Glutamatergic neuron (in vitro differentiated cells): Measurements from ENCODE around the gene GALNT12. TPM values are rescaled to one million over a fixed set of nuclear protein-coding genes. Genes with fewer than 3 reads are reported as not detected.

Experiments used
- DNase-seq: peaks from one replicate; pipeline ENCODE4 v3.0.0; 2022
- H3K27ac Mint-ChIP-seq: one replicate; pipeline ENCODE4 v1.8.0; 2020; ENCODE audit warnings: mild to moderate bottlenecking, mixed read lengths, inconsistent platforms; ENCODE audit not compliant: unreplicated experiment
- H3K27me3 Mint-ChIP-seq: one replicate; pipeline ENCODE4 v1.8.0; 2020; ENCODE audit warnings: mild to moderate bottlenecking, moderate library complexity, mixed read lengths, inconsistent platforms; ENCODE audit not compliant: unreplicated experiment
- H3K36me3 Mint-ChIP-seq: one replicate; pipeline ENCODE4 v1.8.0; 2020; ENCODE audit warnings: mild to moderate bottlenecking, mixed read lengths, inconsistent platforms; ENCODE audit not compliant: unreplicated experiment
- H3K4me1 Mint-ChIP-seq: one replicate; pipeline ENCODE4 v1.8.0; 2020; ENCODE audit warnings: mild to moderate bottlenecking, low read depth, mixed read lengths, inconsistent platforms; ENCODE audit not compliant: unreplicated experiment
- H3K4me3 Mint-ChIP-seq: one replicate; pipeline ENCODE4 v1.8.0; 2020; ENCODE audit warnings: mild to moderate bottlenecking, mixed read lengths, inconsistent platforms; ENCODE audit not compliant: unreplicated experiment
- H3K9me3 Mint-ChIP-seq: one replicate; pipeline ENCODE4 v1.8.0; 2020; ENCODE audit warnings: mild to moderate bottlenecking, moderate library complexity, mixed read lengths, inconsistent platforms; ENCODE audit not compliant: unreplicated experiment
- CTCF ChIP-seq: fragments of 200-600 bp; sonication (generic); IDR thresholded peaks from one replicate; pipeline ENCODE4 v1.5.0; 2021; ENCODE audit not compliant: partially characterized antibody, unreplicated experiment
- total RNA-seq: library from RNA; stranded (reverse); fragmentation: NEBNext Ultra II Directional; extraction: Animal tissue kit (Norgen Biotek cat#: 25700); gene quantifications from one replicate; pipeline ENCODE4 v1.2.1, GENCODE V29; 2021; ENCODE audit not compliant: unreplicated experiment

GALNT12 gene
- total RNA-seq, 1 donor from 2014 or later, result 2.7 TPM

- H3K27me3 Mint-ChIP-seq, result no peaks in the 10 kb centered on the region
- DNase-seq, result no peak
- no peak for TF ChIP-seq CTCF
- no peaks in the 10 kb centered on the region for H3K9me3 Mint-ChIP-seq
- no peak overlapping the region for H3K4me3 Mint-ChIP-seq
- peaks cover 9% of the 10 kb centered on the region for H3K4me1 Mint-ChIP-seq
- H3K36me3 Mint-ChIP-seq, result no peaks in the 10 kb centered on the region
- no peak overlapping the region for H3K27ac Mint-ChIP-seq
Observed at GRCh38 chr9:98842510-98842909, 35.0 kb downstream of the GALNT12 start.

- DNase-seq, result no peak
- H3K4me1 Mint-ChIP-seq, result no peaks in the 10 kb centered on the region
- no peak overlapping the region for H3K4me3 Mint-ChIP-seq
- no peak for TF ChIP-seq CTCF
- no peaks in the 10 kb centered on the region for H3K27me3 Mint-ChIP-seq
- H3K36me3 Mint-ChIP-seq, result no peaks in the 10 kb centered on the region
- no peak overlapping the region for H3K27ac Mint-ChIP-seq
- H3K9me3 Mint-ChIP-seq, result no peaks in the 10 kb centered on the region
Observed at GRCh38 chr9:98846081-98846480, 38.6 kb downstream of the GALNT12 start.

GRCh38 chr9:98846879-98847278, 39.4 kb downstream of the GALNT12 start:
- Mint-ChIP-seq H3K27me3 (no peaks in the 10 kb centered on the region), H3K4me1 (no peaks in the 10 kb centered on the region), H3K27ac (no peak overlapping the region), H3K36me3 (no peaks in the 10 kb centered on the region), H3K9me3 (no peaks in the 10 kb centered on the region), H3K4me3 (no peak overlapping the region)
- no peak for DNase-seq
- no peak for TF ChIP-seq CTCF

GRCh38 chr9:98848450-98849149, 41.1 kb downstream of the GALNT12 start:
- Mint-ChIP-seq H3K4me3 (no peak overlapping the region), H3K9me3 (no peaks in the 10 kb centered on the region), H3K4me1 (no peaks in the 10 kb centered on the region), H3K36me3 (no peaks in the 10 kb centered on the region), H3K27me3 (no peaks in the 10 kb centered on the region), H3K27ac (no peak overlapping the region)
- TF ChIP-seq CTCF, result peak; percentile 81
- peak; percentile 94 for DNase-seq

GRCh38 chr9:98849563-98849962, 42.1 kb downstream of the GALNT12 start:
- no peak for TF ChIP-seq CTCF
- Mint-ChIP-seq H3K4me1 (no peaks in the 10 kb centered on the region), H3K27ac (no peak overlapping the region), H3K9me3 (no peaks in the 10 kb centered on the region), H3K4me3 (no peak overlapping the region), H3K27me3 (no peaks in the 10 kb centered on the region), H3K36me3 (no peaks in the 10 kb centered on the region)
- DNase-seq, result no peak
